A172 (cell line): ENCODE data around the gene ZNF486. TPM values are rescaled to one million over a fixed set of nuclear protein-coding genes. Genes with fewer than 3 reads are reported as not detected.
"Not testable (repeated sequence)": the region's sequence is repeated elsewhere in the genome, so short reads cannot be mapped to it uniquely, and the experiment has no call there.

Source experiments
- DNase-seq: peaks from one replicate; pipeline ENCODE4 v3.0.0-alpha.2; 2015; ENCODE audit warnings: low spot score
- total RNA-seq: library from RNA; depleted of rRNA; stranded (reverse); fragments of >200 nt; shearing (Covaris generic); gene quantifications from 2 replicates; pipeline ENCODE4 v1.2.3, GENCODE V29; 2014; rRNA removed

The ZNF486 gene
- total RNA-seq, 1 experiment from 2014 or later, result 8.8 TPM

GRCh38 chr19:20233105-20233504 lies 66.1 kb downstream of the ZNF486 start:
- DNase-seq, result no peak

- DNase-seq, result no peak
These were observed 68.1 kb downstream of the ZNF486 start for GRCh38 chr19:20235156-20235555.

- peak; percentile 21 for DNase-seq
These were observed 71.0 kb downstream of the ZNF486 start for GRCh38 chr19:20237773-20238623.

- DNase-seq, result no peak
These were observed 76.6 kb downstream of the ZNF486 start for GRCh38 chr19:20243629-20244028.

DNA sequence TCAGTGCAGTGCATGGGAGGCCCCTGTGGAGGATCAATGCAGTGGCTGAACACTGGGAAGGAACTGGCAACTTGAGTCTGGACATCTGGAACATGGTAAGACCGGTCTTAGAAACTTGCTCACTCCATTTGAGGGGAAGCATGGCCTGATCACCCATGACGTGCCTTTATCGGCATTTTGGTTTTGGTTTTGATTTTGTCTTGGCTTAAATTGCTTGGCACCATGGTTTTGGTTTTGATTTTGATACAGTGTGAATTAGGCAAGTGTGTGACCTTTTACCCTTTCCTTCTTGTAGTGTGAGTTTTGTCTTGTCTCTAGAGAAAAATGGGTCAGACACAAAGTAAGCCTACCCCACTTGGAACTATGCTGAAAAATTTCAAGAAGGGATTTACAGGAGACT lies 77.3 kb downstream of the ZNF486 start:
- no peak for DNase-seq

GRCh38 chr19:20245309-20245708 lies 78.3 kb downstream of the ZNF486 start:
- DNase-seq, result no peak

- no peak for DNase-seq
These were observed 80.1 kb downstream of the ZNF486 start for GRCh38 chr19:20247016-20247683.

- not testable (repeated sequence) for DNase-seq
These were observed 81.2 kb downstream of the ZNF486 start for GRCh38 chr19:20248258-20248657.

Other genes with a start within 250 kb of the ZNF486 start
- 1.1 and 3.0 TPM in 2 replicates for gene ZNF682, start 127.7 kb upstream of the ZNF486 start, total RNA-seq
- 0.31 and 0.72 TPM in 2 replicates for gene ZNF90, start 89.2 kb upstream of the ZNF486 start, total RNA-seq